22Rv1 (cell line): Measurements from ENCODE around the gene ARF6.

Experiments
- CTCF ChIP-seq: fragments of 450-650 bp; IDR thresholded peaks from 2 replicates; pipeline ENCODE4 v1.5.1; 2017; ENCODE audit warnings: mild to moderate bottlenecking
- ZFX ChIP-seq: fragments of 450-650 bp; IDR thresholded peaks from 2 replicates; pipeline ENCODE4 v1.6.1; 2017; ENCODE audit warnings: antibody characterized with exemption, borderline replicate concordance

GRCh38 chr14:49863487-49864281 is 29.2 kb upstream of the ARF6 start:
- TF ChIP-seq CTCF (no peak), ZFX (no peak)
